Testis (tissue), 2 donors: Measurements from ENCODE around the gene ABHD3.
"Not testable (repeated sequence)": the region's sequence is repeated elsewhere in the genome, so short reads cannot be mapped to it uniquely, and the experiment has no call there.

Source experiments
- POLR2A ChIP-seq: fragments of 450-650 bp; IDR thresholded peaks from one replicate; pipeline ENCODE4 v1.6.1; 2017; ENCODE audit warnings: antibody characterized with exemption, mild to moderate bottlenecking, moderate library complexity
- TF ChIP-seq, protein P1 (sequence below), 3 experiments: fragments of 450-650 bp in 2 of 3; fragments of 200-600 bp in 1 of 3; sonication (generic) in 1 of 3; IDR thresholded peaks; one replicate each; pipeline ENCODE4 v1.5.1; 2016 to 2019; ENCODE audit warnings: antibody characterized with exemption in 3 of 3, mild to moderate bottlenecking in 2 of 3, moderate library complexity in 1 of 3

DNA sequence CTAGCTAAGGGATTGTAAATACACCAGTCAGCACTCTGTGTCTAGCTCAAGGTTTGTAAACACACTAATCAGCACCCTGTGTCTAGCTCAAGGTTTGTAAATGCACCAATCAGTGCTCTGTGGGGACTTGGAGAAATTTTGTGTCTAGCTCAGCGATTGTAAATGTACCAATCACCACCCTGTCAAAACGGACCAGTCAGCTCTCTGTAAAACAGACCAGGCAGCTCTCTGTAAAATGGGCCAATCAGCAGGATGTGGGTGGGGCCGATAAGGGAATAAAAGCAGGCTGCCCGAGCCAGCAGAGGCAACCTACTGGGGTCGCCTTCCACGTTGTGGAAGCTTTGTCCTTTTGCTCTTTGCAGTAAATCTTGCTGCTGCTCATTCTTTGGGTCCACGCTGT lies 2.6 kb upstream of the ABHD3 start:
- TF ChIP-seq, protein P1, sequence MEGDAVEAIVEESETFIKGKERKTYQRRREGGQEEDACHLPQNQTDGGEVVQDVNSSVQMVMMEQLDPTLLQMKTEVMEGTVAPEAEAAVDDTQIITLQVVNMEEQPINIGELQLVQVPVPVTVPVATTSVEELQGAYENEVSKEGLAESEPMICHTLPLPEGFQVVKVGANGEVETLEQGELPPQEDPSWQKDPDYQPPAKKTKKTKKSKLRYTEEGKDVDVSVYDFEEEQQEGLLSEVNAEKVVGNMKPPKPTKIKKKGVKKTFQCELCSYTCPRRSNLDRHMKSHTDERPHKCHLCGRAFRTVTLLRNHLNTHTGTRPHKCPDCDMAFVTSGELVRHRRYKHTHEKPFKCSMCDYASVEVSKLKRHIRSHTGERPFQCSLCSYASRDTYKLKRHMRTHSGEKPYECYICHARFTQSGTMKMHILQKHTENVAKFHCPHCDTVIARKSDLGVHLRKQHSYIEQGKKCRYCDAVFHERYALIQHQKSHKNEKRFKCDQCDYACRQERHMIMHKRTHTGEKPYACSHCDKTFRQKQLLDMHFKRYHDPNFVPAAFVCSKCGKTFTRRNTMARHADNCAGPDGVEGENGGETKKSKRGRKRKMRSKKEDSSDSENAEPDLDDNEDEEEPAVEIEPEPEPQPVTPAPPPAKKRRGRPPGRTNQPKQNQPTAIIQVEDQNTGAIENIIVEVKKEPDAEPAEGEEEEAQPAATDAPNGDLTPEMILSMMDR (IDR thresholded peaks at IDR 0.05), result not testable (repeated sequence)
- not testable (repeated sequence) for TF ChIP-seq POLR2A
